HepG2 (cell line): ENCODE measurements around the gene RBPMS2. TPM values are rescaled to one million over a fixed set of nuclear protein-coding genes. Genes with fewer than 3 reads are reported as not detected.
A peak's percentile ranks its signal among the peaks of the same experiment; 100 is the strongest.

Source experiments
- ATF2 ChIP-seq: sonication (generic); formaldehyde crosslinking; IDR thresholded peaks from 2 replicates; pipeline ENCODE4 v1.4.0; 2020; ENCODE audit warnings: missing genetic modification reagents
- ERF ChIP-seq: IDR thresholded peaks from 2 replicates; pipeline ENCODE4 v1.6.1; 2018; ENCODE audit warnings: missing biosample characterization, missing genetic modification reagents
- FOXJ3 ChIP-seq: sonication (generic); formaldehyde crosslinking; IDR thresholded peaks from 2 replicates; pipeline ENCODE4 v1.4.0; 2020; ENCODE audit warnings: missing genetic modification reagents, mild to moderate bottlenecking, borderline replicate concordance
- FOXP4 ChIP-seq: sonication (generic); formaldehyde crosslinking; IDR thresholded peaks from 2 replicates; pipeline ENCODE4 v1.4.0; 2020; ENCODE audit warnings: missing genetic modification reagents
- GATAD2A ChIP-seq: IDR thresholded peaks from 2 replicates; pipeline ENCODE4 v1.6.1; 2016
- HMGA1 ChIP-seq: sonication (generic); formaldehyde crosslinking; conservative IDR thresholded peaks from 2 replicates; pipeline ENCODE4 v1.4.0; 2020; ENCODE audit warnings: missing genetic modification reagents
- HMGXB4 ChIP-seq, 2 experiments: sonication (generic) in 1 of 2; formaldehyde crosslinking in 1 of 2; IDR thresholded peaks; 2 replicates each; pipeline versions ENCODE4 v1.4.0 to v1.6.1; 2018 to 2020; ENCODE audit warnings: missing genetic modification reagents in 2 of 2, borderline replicate concordance in 1 of 2, low read depth in 1 of 2, mild to moderate bottlenecking in 1 of 2, missing biosample characterization in 1 of 2
- KDM1A ChIP-seq: IDR thresholded peaks from 2 replicates; pipeline ENCODE4 v1.6.1; 2016; ENCODE audit warnings: missing compliant biosample characterization
- PHF8 ChIP-seq: sonication (generic); formaldehyde crosslinking; IDR thresholded peaks from 2 replicates; pipeline ENCODE4 v1.5.0; 2020; ENCODE audit warnings: missing genetic modification reagents
- RBFOX2 ChIP-seq: fragments of 200-400 bp; formaldehyde crosslinking; IDR thresholded peaks from 2 replicates; pipeline ENCODE4 v1.6.1; 2017; ENCODE audit warnings: low read depth, mild to moderate bottlenecking, low read length
- TARDBP ChIP-seq: sonication (generic); formaldehyde crosslinking; IDR thresholded peaks from 2 replicates; pipeline ENCODE4 v1.8.0; 2022; ENCODE audit warnings: mild to moderate bottlenecking, missing genetic modification reagents
- TCF12 ChIP-seq, 2 experiments: fragments of 450-650 bp in 1 of 2; sonication (generic) in 1 of 2; formaldehyde crosslinking in 1 of 2; IDR thresholded peaks; 2 replicates each; pipeline versions ENCODE4 v1.6.1 to v1.8.0; 2017 to 2022; ENCODE audit warnings: antibody characterized with exemption in 1 of 2, mild to moderate bottlenecking in 1 of 2, missing genetic modification reagents in 1 of 2, moderate library complexity in 1 of 2
- TEAD3 ChIP-seq: optimal IDR thresholded peaks from 2 replicates; pipeline ENCODE3; 2016; ENCODE audit warnings: borderline replicate concordance
- TEF ChIP-seq: sonication (generic); formaldehyde crosslinking; IDR thresholded peaks from 2 replicates; pipeline ENCODE4 v1.5.0; 2020; ENCODE audit warnings: missing genetic modification reagents
- YEATS4 ChIP-seq: sonication (generic); formaldehyde crosslinking; IDR thresholded peaks from 2 replicates; pipeline ENCODE4 v1.4.0; 2020; ENCODE audit warnings: missing genetic modification reagents, borderline replicate concordance
- ZFP37 ChIP-seq: sonication (generic); formaldehyde crosslinking; IDR thresholded peaks from 2 replicates; pipeline ENCODE4 v1.4.0; 2020; ENCODE audit warnings: missing genetic modification reagents, borderline replicate concordance
- ZFP91 ChIP-seq: sonication (generic); formaldehyde crosslinking; IDR thresholded peaks from 2 replicates; pipeline ENCODE4 v1.9.0; 2022; ENCODE audit warnings: missing genetic modification reagents, mild to moderate bottlenecking, borderline replicate concordance
- ZNF350 ChIP-seq: sonication (generic); formaldehyde crosslinking; IDR thresholded peaks from 2 replicates; pipeline ENCODE4 v1.4.0; 2020; ENCODE audit warnings: mild to moderate bottlenecking, low read depth, missing genetic modification reagents, borderline replicate concordance
- ZNF547 ChIP-seq: sonication (generic); formaldehyde crosslinking; IDR thresholded peaks from 2 replicates; pipeline ENCODE4 v1.5.1; 2020; ENCODE audit warnings: mild to moderate bottlenecking, missing genetic modification reagents
- ZNF891 ChIP-seq: sonication (generic); formaldehyde crosslinking; IDR thresholded peaks from 2 replicates; pipeline ENCODE4 v1.5.0; 2020; ENCODE audit warnings: mild to moderate bottlenecking, missing genetic modification reagents
- ZSCAN9 ChIP-seq: IDR thresholded peaks from 2 replicates; pipeline ENCODE4 v1.6.1; 2016; ENCODE audit warnings: borderline replicate concordance
- polyA plus RNA-seq, 8 experiments: library from polyadenylated mRNA; depleted of rRNA in 3 of 8; stranded (reverse) in 7 of 8; unstranded in 1 of 8; fragments of >200 nt; fragmentation: Illumina TruSeq in 4 of 8; extraction: Trizol in 4 of 8; gene quantifications; 2 replicates each; pipeline versions ENCODE4 v1.2.1 to v1.2.3, GENCODE V29; 2011 to 2016; ENCODE audit warnings: low read depth in 4 of 8, missing spikeins in 1 of 8, mixed read lengths in 1 of 8; ENCODE audit not compliant: insufficient read depth in 1 of 8
- total RNA-seq, 5 experiments: library from RNA; depleted of rRNA; stranded (reverse); fragments of >200 nt; fragmentation: Illumina TruSeq; extraction: Trizol; gene quantifications; 2 replicates each; pipeline ENCODE4 v1.2.3, GENCODE V29; 2016; ENCODE audit warnings: low read depth in 1 of 5

Gene RBPMS2
- total and polyA plus RNA-seq, 2 of the 13 experiments (the other 11 are each of a cell fraction or from before 2014, with no cell fraction given) = 0.08 TPM; not detected in 1

- TF ChIP-seq ATF2 (peak; percentile 20; the same call in 1 of the 2 replicates), GATAD2A (CRISPR knock-in tag) (peak; percentile 31; the same call in 1 of the 2 replicates), FOXJ3 (CRISPR knock-in tag) (no peak), ERF (0 out of 2 replicates have a peak, but pooled peaks have one; percentile 30), ZSCAN9 (CRISPR knock-in tag) (no peak), ZFP91 (CRISPR knock-in tag) (peak; percentile 85), ZNF891 (CRISPR knock-in tag) (no peak), TEF (no peak), ZNF547 (CRISPR knock-in tag) (peak; percentile 41; the same call in 1 of the 2 replicates), FOXP4 (CRISPR knock-in tag) (0 out of 2 replicates have a peak, but pooled peaks have one; percentile 30), TARDBP (CRISPR knock-in tag) (0 out of 2 replicates have a peak, but pooled peaks have one; percentile 47), PHF8 (CRISPR knock-in tag) (peak; percentile 84), YEATS4 (0 out of 2 replicates have a peak, but pooled peaks have one; percentile 51), ZNF350 (CRISPR knock-in tag) (peak; percentile 46; the same call in 1 of the 2 replicates), ZFP37 (CRISPR knock-in tag) (no peak), HMGA1 (no peak), HMGXB4 (CRISPR knock-in tag; IDR thresholded peaks at IDR 0.05; ENCODE audit: borderline replicate concordance in 1 of 2, low read depth in 1 of 2) (peak in 1 of 2 experiments; percentile 55; a peak in 2 of 4 replicates), RBFOX2 (peak; percentile 91), TEAD3 (CRISPR knock-in tag) (peak; percentile 30), TCF12 (IDR thresholded peaks at IDR 0.05) (no peak), TCF12 (CRISPR knock-in tag; IDR thresholded peaks at IDR 0.05) (0 out of 2 replicates have a peak, but pooled peaks have one; percentile 19), KDM1A (no peak)
These were observed 72.4 kb downstream of the RBPMS2 start (continued) for GRCh38 chr15:64702816-64703631.
